ENCODE measurements around the gene SLC38A9.

GRCh38 chr5:55681301-55681700, 30.8 kb downstream of the SLC38A9 start:
- TF ChIP-seq, protein P1, sequence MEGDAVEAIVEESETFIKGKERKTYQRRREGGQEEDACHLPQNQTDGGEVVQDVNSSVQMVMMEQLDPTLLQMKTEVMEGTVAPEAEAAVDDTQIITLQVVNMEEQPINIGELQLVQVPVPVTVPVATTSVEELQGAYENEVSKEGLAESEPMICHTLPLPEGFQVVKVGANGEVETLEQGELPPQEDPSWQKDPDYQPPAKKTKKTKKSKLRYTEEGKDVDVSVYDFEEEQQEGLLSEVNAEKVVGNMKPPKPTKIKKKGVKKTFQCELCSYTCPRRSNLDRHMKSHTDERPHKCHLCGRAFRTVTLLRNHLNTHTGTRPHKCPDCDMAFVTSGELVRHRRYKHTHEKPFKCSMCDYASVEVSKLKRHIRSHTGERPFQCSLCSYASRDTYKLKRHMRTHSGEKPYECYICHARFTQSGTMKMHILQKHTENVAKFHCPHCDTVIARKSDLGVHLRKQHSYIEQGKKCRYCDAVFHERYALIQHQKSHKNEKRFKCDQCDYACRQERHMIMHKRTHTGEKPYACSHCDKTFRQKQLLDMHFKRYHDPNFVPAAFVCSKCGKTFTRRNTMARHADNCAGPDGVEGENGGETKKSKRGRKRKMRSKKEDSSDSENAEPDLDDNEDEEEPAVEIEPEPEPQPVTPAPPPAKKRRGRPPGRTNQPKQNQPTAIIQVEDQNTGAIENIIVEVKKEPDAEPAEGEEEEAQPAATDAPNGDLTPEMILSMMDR (IDR thresholded peaks at IDR 0.05) = no peak
- no peak for TF ChIP-seq POLR2A (IDR thresholded peaks at IDR 0.05)

Measured in uterus (tissue), 2 donors.